IPS DF 6.9 (cell line): ENCODE data around the gene SYF2.
"Not testable (repeated sequence)": the region's sequence is repeated elsewhere in the genome, so short reads cannot be mapped to it uniquely, and the experiment has no call there.

Experiments
- DNase-seq: peaks from one replicate; pipeline ENCODE4 v3.0.0-alpha.2; 2013; ENCODE audit warnings: low read depth, low spot score
- H3K27ac ChIP-seq: one replicate; pipeline ENCODE4 v1.5.1; 2013; ENCODE audit warnings: low read length, control low read depth
- H3K27me3 ChIP-seq: 2 replicates; pipeline ENCODE4 v1.6.1; 2013; ENCODE audit warnings: mild to moderate bottlenecking, low read length; ENCODE audit not compliant: control insufficient read depth, insufficient read depth
- H3K36me3 ChIP-seq: 2 replicates; pipeline ENCODE4 v1.6.1; 2013; ENCODE audit warnings: low read length; ENCODE audit not compliant: control insufficient read depth, insufficient read depth
- H3K4me1 ChIP-seq: 2 replicates; pipeline ENCODE4 v1.6.1; 2013; ENCODE audit warnings: low read length; ENCODE audit not compliant: control insufficient read depth, insufficient read depth
- H3K4me3 ChIP-seq: 2 replicates; pipeline ENCODE4 v1.5.1; 2013; ENCODE audit warnings: mild to moderate bottlenecking, low read length
- H3K9me3 ChIP-seq: 2 replicates; pipeline ENCODE4 v1.6.1; 2013; ENCODE audit warnings: low read length, inconsistent platforms; ENCODE audit not compliant: control insufficient read depth, insufficient read depth
- WGBS: extraction: QIAGEN DNeasy Blood & Tissue Kit; methylation state at CpG from one replicate; pipeline ENCODE4 v1.1.7; 2013; ENCODE audit warnings: mixed read lengths, missing lambda C conversion rate; ENCODE audit not compliant: insufficient read length, insufficient coverage; 5-methylcytosine and 5-hydroxymethylcytosine counted together

SYF2 gene

GRCh38 chr1:25260336-25260735 is 28.0 kb upstream of the SYF2 start:
- not testable (repeated sequence) for H3K9me3 ChIP-seq, H3K27ac ChIP-seq, H3K27me3 ChIP-seq, H3K4me1 ChIP-seq, H3K4me3 ChIP-seq, H3K36me3 ChIP-seq, DNase-seq
- no CpG with 5 or more reads among the region's 3 CpGs for WGBS

DNA sequence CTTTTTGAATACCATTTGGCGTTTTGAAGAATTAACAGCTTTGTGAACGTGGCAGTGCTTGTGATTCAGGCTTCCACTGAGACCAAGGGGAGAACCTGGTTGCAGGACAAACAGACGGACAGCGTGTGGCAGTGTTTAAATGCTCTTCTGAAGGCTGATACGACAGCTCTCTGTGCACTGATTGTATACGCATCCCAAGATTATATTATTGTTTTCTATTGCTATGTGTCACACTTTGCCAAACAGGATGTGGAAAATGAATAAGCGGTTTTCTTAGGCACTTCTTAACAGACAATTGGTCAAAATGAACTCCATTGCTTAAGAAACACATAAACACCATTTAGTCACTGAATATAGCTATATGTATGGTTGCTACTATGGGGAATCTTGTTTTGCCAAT is 27.5 kb upstream of the SYF2 start:
- H3K4me3 ChIP-seq, DNase-seq, H3K9me3 ChIP-seq, H3K4me1 ChIP-seq, H3K27me3 ChIP-seq, H3K27ac ChIP-seq, H3K36me3 ChIP-seq: not testable (repeated sequence)
- WGBS: no CpG with 5 or more reads among the region's 7 CpGs

GRCh38 chr1:25257196-25257595 is 24.9 kb upstream of the SYF2 start:
- Histone ChIP-seq H3K27me3 (no peaks in the 10 kb centered on the region), H3K4me3 (no peak overlapping the region), H3K4me1 (peaks cover 2% of the 10 kb centered on the region; the same call in 1 of the 2 replicates), H3K36me3 (no peaks in the 10 kb centered on the region), H3K9me3 (no peaks in the 10 kb centered on the region), H3K27ac (no peak overlapping the region)
- no CpG with 5 or more reads among the region's 1 CpG for WGBS
- DNase-seq: no peak

GRCh38 chr1:25256578-25256965 is 24.3 kb upstream of the SYF2 start:
- no CpG with 5 or more reads among the region's 5 CpGs for WGBS
- Histone ChIP-seq H3K27me3 (no peaks in the 10 kb centered on the region), H3K9me3 (no peaks in the 10 kb centered on the region), H3K4me3 (no peak overlapping the region), H3K27ac (no peak overlapping the region), H3K4me1 (peaks cover 2% of the 10 kb centered on the region; the same call in 1 of the 2 replicates), H3K36me3 (no peaks in the 10 kb centered on the region)
- no peak for DNase-seq

DNA sequence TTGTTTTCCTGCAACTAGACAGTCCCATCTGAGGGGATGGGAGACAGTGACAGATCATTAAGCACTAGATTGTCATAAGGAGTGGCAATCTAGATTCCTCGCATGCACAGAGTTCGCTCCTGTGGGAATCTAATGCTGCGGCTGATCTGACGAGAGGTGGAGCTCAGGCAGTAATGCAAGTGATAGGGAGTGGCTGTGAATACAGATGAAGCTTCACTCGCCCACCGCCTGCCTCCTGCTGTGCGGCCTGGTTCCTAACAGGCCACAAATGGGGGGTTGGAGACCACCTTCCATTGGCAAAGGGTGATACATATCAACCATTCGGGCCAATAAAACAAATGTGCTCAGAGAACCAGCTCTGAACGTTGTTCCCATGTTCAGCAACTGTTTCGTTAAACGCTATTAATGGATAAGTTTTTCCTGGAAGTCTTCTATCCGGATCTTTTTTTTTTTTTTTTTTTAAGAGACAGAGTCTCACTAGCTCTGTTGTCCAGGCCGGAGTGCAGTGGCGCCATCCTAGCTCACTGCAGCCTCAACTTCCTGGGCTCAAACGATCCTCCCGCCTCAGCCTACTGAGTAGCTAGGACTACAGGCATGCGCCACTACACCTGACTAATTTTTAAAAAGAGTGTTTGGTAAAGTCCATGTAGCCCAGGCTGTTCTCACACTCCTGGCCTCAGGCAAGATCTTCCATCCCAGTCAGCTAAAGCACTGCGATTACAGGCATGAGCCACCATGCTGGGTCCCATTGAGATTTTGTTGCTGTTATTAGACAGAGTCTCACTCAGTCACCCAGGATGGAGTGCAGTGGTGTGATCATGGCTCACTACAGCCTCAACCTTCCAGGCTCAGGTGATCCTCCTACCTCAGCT is 23.6 kb upstream of the SYF2 start:
- no CpG with 5 or more reads among the region's 18 CpGs for WGBS
- no peaks in the 10 kb centered on the region for H3K36me3 ChIP-seq
- DNase-seq: no peak
- no peak overlapping the region for H3K4me3 ChIP-seq
- H3K4me1 ChIP-seq: peaks cover 2% of the 10 kb centered on the region; the same call in 1 of the 2 replicates
- no peak overlapping the region for H3K27ac ChIP-seq
- no peaks in the 10 kb centered on the region for H3K9me3 ChIP-seq
- no peaks in the 10 kb centered on the region for H3K27me3 ChIP-seq

- no peaks in the 10 kb centered on the region for H3K36me3 ChIP-seq
- DNase-seq: no peak
- WGBS: no CpG with 5 or more reads among the region's 2 CpGs
- peaks cover 2% of the 10 kb centered on the region; the same call in 1 of the 2 replicates for H3K4me1 ChIP-seq
- H3K27me3 ChIP-seq: no peaks in the 10 kb centered on the region
- no peak overlapping the region for H3K27ac ChIP-seq
- H3K4me3 ChIP-seq: no peak overlapping the region
- H3K9me3 ChIP-seq: no peaks in the 10 kb centered on the region
These were observed 21.6 kb upstream of the SYF2 start for GRCh38 chr1:25253911-25254310.

DNA sequence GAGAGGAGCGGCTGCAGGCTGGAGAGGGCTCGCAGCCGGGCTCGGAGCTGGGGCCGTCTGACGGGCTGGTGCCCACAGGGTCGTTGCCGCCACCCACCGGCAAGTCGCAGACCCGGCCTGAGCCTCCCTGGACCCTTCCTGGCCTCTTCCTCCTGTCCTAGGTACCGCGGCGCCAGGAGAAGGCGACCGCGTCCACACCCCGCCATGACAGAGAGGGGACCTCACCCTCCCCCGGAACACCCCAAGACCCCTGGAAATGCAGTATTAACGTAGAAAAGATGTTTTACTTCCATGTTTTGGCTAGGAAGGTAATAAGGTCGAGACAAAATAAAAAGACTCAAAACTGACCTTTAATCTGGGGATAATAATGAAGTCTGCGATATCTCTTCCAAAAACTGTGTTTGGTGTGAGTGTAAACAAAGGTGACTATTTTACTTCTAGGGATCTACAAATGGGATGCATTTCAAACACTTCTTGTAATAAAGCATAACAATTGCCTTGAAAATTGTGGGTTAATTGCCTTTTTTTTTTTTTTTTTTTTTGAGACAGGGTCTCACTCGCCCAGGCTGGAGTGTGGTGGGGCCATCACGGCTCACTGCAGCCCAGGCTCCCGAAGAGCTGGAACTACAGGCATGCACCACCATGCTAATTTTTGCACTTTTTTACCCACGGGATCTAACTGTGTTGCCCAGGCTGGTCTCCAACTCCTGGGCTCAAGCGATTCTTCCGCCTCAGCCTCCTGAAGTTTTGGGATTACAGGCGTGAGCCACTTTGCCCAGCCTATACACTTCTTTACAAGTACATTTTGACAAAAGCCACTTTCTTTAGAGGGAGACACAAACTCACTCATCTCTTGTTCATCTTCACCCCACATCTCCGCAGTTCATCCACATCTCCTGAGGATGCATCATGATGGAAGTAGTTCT is 15.8 kb upstream of the SYF2 start:
- peak overlapping the region; percentile 39; the same call in 1 of the 2 replicates for H3K4me3 ChIP-seq
- no peaks in the 10 kb centered on the region for H3K27me3 ChIP-seq
- WGBS: no CpG with 5 or more reads among the region's 30 CpGs
- no peaks in the 10 kb centered on the region; the same call in 1 of the 2 replicates for H3K4me1 ChIP-seq
- peaks cover 4% of the 10 kb centered on the region; the same call in 1 of the 2 replicates for H3K36me3 ChIP-seq
- H3K27ac ChIP-seq: no peak overlapping the region
- DNase-seq: no peak
- H3K9me3 ChIP-seq: no peaks in the 10 kb centered on the region

- no CpG with 5 or more reads among the region's 79 CpGs for WGBS
- no peaks in the 10 kb centered on the region; the same call in 1 of the 2 replicates for H3K4me1 ChIP-seq
- peak; percentile 89 for DNase-seq
- no peaks in the 10 kb centered on the region for H3K9me3 ChIP-seq
- H3K4me3 ChIP-seq: peak within 1 kb of the TSS; percentile 80
- no peaks in the 10 kb centered on the region for H3K27me3 ChIP-seq
- H3K27ac ChIP-seq: no peak within 1 kb of the TSS
- H3K36me3 ChIP-seq: peaks cover 4% of the 10 kb centered on the region; the same call in 1 of the 2 replicates
These were observed 14.9 kb upstream of the SYF2 start, which contains the start of gene RSRP1 for GRCh38 chr1:25247024-25247828. Gene RSRP1, minus strand, starts transcription at chr1:25247454. Its CDS starts 491 bp downstream, at chr1:25246963.

GRCh38 chr1:25246600-25247023 is 14.3 kb upstream of the SYF2 start:
- Histone ChIP-seq H3K27me3 (no peaks in the 10 kb centered on the region), H3K36me3 (peaks cover 4% of the 10 kb centered on the region; the same call in 1 of the 2 replicates), H3K9me3 (no peaks in the 10 kb centered on the region), H3K4me3 (peak overlapping the region; percentile 80), H3K27ac (no peak overlapping the region), H3K4me1 (no peaks in the 10 kb centered on the region; the same call in 1 of the 2 replicates)
- WGBS: no CpG with 5 or more reads among the region's 53 CpGs
- DNase-seq: no peak
